Naive thymus-derived CD8-positive, alpha-beta T cell (primary cell): ENCODE results near the gene TLDC2. TPM values are rescaled to one million over a fixed set of nuclear protein-coding genes. Genes with fewer than 3 reads are reported as not detected.

Experiments used
- ATAC-seq, 2 donors: fragments of 150-1000 bp; cut with Tn5 transposase in 1 of 2; sonication (Bioruptor Pico), chemical (Tn5 transposase) in 1 of 2; 1 replicate in 1 of 2; 2 replicates in 1 of 2; pipeline ENCODE4 v1.10.0; 2021; ENCODE audit warnings: mild to moderate bottlenecking in 2 of 2, moderate library complexity in 2 of 2
- POLR2A ChIA-PET: fragments of 350-600 bp; sonication (Branson Sonifier 250); formaldehyde crosslinking; loops from one replicate; lab custom pipeline; 2021; ENCODE audit warnings: antibody characterized with exemption; lab: Charles Lee
- DNase-seq, 10 donors: peaks; one replicate each; pipeline versions ENCODE4 v3.0.0 to v3.0.0-alpha.2; 2020 to 2022
- H3K27ac Mint-ChIP-seq, 10 donors: one replicate each; pipeline ENCODE4 v1.8.0; 2020 to 2022; ENCODE audit warnings: mild to moderate bottlenecking in 10 of 10, mixed read lengths in 10 of 10, moderate library complexity in 4 of 10, inconsistent platforms in 1 of 10
- H3K27me3 Mint-ChIP-seq, 5 donors: one replicate each; pipeline ENCODE4 v1.8.0; 2021 to 2022; ENCODE audit warnings: mixed read lengths in 5 of 5
- H3K36me3 Mint-ChIP-seq, 3 donors: one replicate each; pipeline ENCODE4 v1.8.0; 2020 to 2022; ENCODE audit warnings: mixed read lengths in 3 of 3, mild to moderate bottlenecking in 2 of 3, inconsistent platforms in 1 of 3
- H3K4me1 Mint-ChIP-seq, 4 donors: one replicate each; pipeline ENCODE4 v1.8.0; 2021 to 2022; ENCODE audit warnings: mixed read lengths in 4 of 4
- H3K4me3 Mint-ChIP-seq, 10 donors: one replicate each; pipeline ENCODE4 v1.8.0; 2020 to 2022; ENCODE audit warnings: mild to moderate bottlenecking in 10 of 10, mixed read lengths in 10 of 10, moderate library complexity in 6 of 10, inconsistent platforms in 1 of 10
- H3K9me3 Mint-ChIP-seq, 9 donors: one replicate each; pipeline ENCODE4 v1.8.0; 2020 to 2022; ENCODE audit warnings: mixed read lengths in 9 of 9, mild to moderate bottlenecking in 3 of 9, inconsistent platforms in 1 of 9, moderate library complexity in 1 of 9
- polyA plus RNA-seq, 3 donors: library from polyadenylated mRNA; unstranded; fragments of 300-500 nt; fragmentation: Illumina TruSeq; gene quantifications; one replicate each; pipeline ENCODE4 v1.2.3, GENCODE V29; 2021
- total RNA-seq, 8 experiments: library from RNA in 2 of 8; stranded (reverse) in 2 of 8; gene quantifications; one replicate each; pipeline ENCODE4 v1.2.3 and lab custom pipeline; 2021 to 2026

TLDC2 gene
- total and polyA plus RNA-seq, 5 experiments from 2014 or later, result 0.17 to 0.23 (median 0.20) TPM; not detected in 2

GRCh38 chr20:36878941-36879340 is 3.0 kb downstream of the TLDC2 start:
- H3K4me1 Mint-ChIP-seq, result peaks cover 0 to 8% (median 1%) of the 10 kb centered on the region in 4 donors
- peaks cover 0 to 3% (median 0%) of the 10 kb centered on the region in 3 donors for H3K36me3 Mint-ChIP-seq

GRCh38 chr20:36880741-36881250 is 4.9 kb downstream of the TLDC2 start:
- no peak for DNase-seq
- no peak for ATAC-seq
- H3K27me3 Mint-ChIP-seq, result no peaks in the 10 kb centered on the region
- H3K9me3 Mint-ChIP-seq, result no peaks in the 10 kb centered on the region
- peaks cover 2 to 6% (median 4%) of the 10 kb centered on the region in 4 donors for H3K4me1 Mint-ChIP-seq
- H3K4me3 Mint-ChIP-seq, result no peak overlapping the region
- peaks cover 0 to 2% (median 0%) of the 10 kb centered on the region in 3 donors for H3K36me3 Mint-ChIP-seq
- no peak overlapping the region for H3K27ac Mint-ChIP-seq
- POLR2A ChIA-PET, result interaction anchor here (0.6 kb wide), 1 partner anchor 41 kb away, joined by 4 read pairs; no protein-coding TSS in a partner anchor

More at GRCh38 chr20:36878941-36879340, 3.0 kb downstream of the TLDC2 start:
- Mint-ChIP-seq H3K9me3 (no peaks in the 10 kb centered on the region), H3K27me3 (no peaks in the 10 kb centered on the region), H3K4me3 (no peak overlapping the region), H3K27ac (no peak overlapping the region)
- ATAC-seq (no peak), DNase-seq (no peak)
- POLR2A ChIA-PET, result no interaction called here

GRCh38 chr20:36881331-36881730 is 5.4 kb downstream of the TLDC2 start:
- no peaks in the 10 kb centered on the region for H3K9me3 Mint-ChIP-seq
- H3K4me3 Mint-ChIP-seq, result no peak overlapping the region
- DNase-seq (no peak), ATAC-seq (no peak)
- H3K36me3 Mint-ChIP-seq, result peaks cover 0 to 2% (median 0%) of the 10 kb centered on the region in 3 donors
- H3K4me1 Mint-ChIP-seq, result peaks cover 3 to 9% (median 4%) of the 10 kb centered on the region in 4 donors
- H3K27ac Mint-ChIP-seq, result no peak overlapping the region
- no peaks in the 10 kb centered on the region for H3K27me3 Mint-ChIP-seq
- POLR2A ChIA-PET, result interaction anchor here (0.6 kb wide), 1 partner anchor 41 kb away, joined by 4 read pairs; no protein-coding TSS in a partner anchor

- peaks cover 0 to 2% (median 0%) of the 10 kb centered on the region in 3 donors for H3K36me3 Mint-ChIP-seq
- no peak overlapping the region for H3K27ac Mint-ChIP-seq
- ATAC-seq (no peak), DNase-seq (no peak)
- H3K27me3 Mint-ChIP-seq, result no peaks in the 10 kb centered on the region
- peaks cover 7 to 15% (median 9%) of the 10 kb centered on the region in 4 donors for H3K4me1 Mint-ChIP-seq
- no peak overlapping the region for H3K4me3 Mint-ChIP-seq
- no peaks in the 10 kb centered on the region for H3K9me3 Mint-ChIP-seq
- POLR2A ChIA-PET, result interaction anchor here (0.7 kb wide), 1 partner anchor 11 kb away, joined by 3 read pairs; no protein-coding TSS in a partner anchor
Measured at GRCh38 chr20:36881888-36882287, 6.0 kb downstream of the TLDC2 start.

- H3K27ac Mint-ChIP-seq, result peak overlapping the region in 6 of 10 donors; percentile 8 to 56 (median 40)
- H3K4me3 Mint-ChIP-seq, result no peak overlapping the region
- no peaks in the 10 kb centered on the region for H3K27me3 Mint-ChIP-seq
- ATAC-seq (no peak), DNase-seq (no peak)
- H3K4me1 Mint-ChIP-seq, result peaks cover 9 to 22% (median 16%) of the 10 kb centered on the region in 4 donors
- no peaks in the 10 kb centered on the region for H3K9me3 Mint-ChIP-seq
- POLR2A ChIA-PET, result interaction anchor here (0.8 kb wide), 1 partner anchor 480 kb away, joined by 4 read pairs; no protein-coding TSS in a partner anchor
- H3K36me3 Mint-ChIP-seq, result peaks cover 0 to 2% (median 0%) of the 10 kb centered on the region in 3 donors
Measured at GRCh38 chr20:36883977-36884535, 8.1 kb downstream of the TLDC2 start.

GRCh38 chr20:36885356-36885755 is 9.4 kb downstream of the TLDC2 start:
- no peak overlapping the region for H3K4me3 Mint-ChIP-seq
- POLR2A ChIA-PET, result interaction anchor here (0.7 kb wide), 1 partner anchor 237 kb away, joined by 4 read pairs; no protein-coding TSS in a partner anchor

GRCh38 chr20:36886859-36887751 is 11.2 kb downstream of the TLDC2 start:
- POLR2A ChIA-PET, result interaction anchor here (0.5 kb wide), 1 partner anchor 60 kb away, joined by 4 read pairs; no protein-coding TSS in a partner anchor
- peak overlapping the region in 6 of 10 donors; percentile 18 to 73 (median 41) for H3K4me3 Mint-ChIP-seq
- ATAC-seq (peak; percentile 85 to 87), DNase-seq (peak; percentile 63 to 86 (median 77))
- H3K4me1 Mint-ChIP-seq, result peaks cover 9 to 28% (median 17%) of the 10 kb centered on the region in 4 donors
- H3K36me3 Mint-ChIP-seq, result peaks cover 2 to 33% (median 4%) of the 10 kb centered on the region in 3 donors
- no peaks in the 10 kb centered on the region for H3K9me3 Mint-ChIP-seq
- H3K27me3 Mint-ChIP-seq, result no peaks in the 10 kb centered on the region
- peak overlapping the region; percentile 53 to 91 (median 88) for H3K27ac Mint-ChIP-seq

More at GRCh38 chr20:36885356-36885755, 9.4 kb downstream of the TLDC2 start:
- peaks cover 0 to 15% (median 4%) of the 10 kb centered on the region in 3 donors for H3K36me3 Mint-ChIP-seq
- peak overlapping the region in 4 of 10 donors; percentile 19 to 62 (median 36) for H3K27ac Mint-ChIP-seq
- H3K9me3 Mint-ChIP-seq, result no peaks in the 10 kb centered on the region
- no peak for DNase-seq
- ATAC-seq, result no peak
- peaks cover 9 to 22% (median 16%) of the 10 kb centered on the region in 4 donors for H3K4me1 Mint-ChIP-seq
- no peaks in the 10 kb centered on the region for H3K27me3 Mint-ChIP-seq

- DNase-seq, result no peak
- POLR2A ChIA-PET, result interaction anchor here (0.5 to 0.6 kb wide), 2 partner anchors 51 to 59 kb away, joined by 3 to 4 read pairs; no protein-coding TSS in a partner anchor
Measured at GRCh38 chr20:36887752-36888090, 11.8 kb downstream of the TLDC2 start.

GRCh38 chr20:36888880-36889516 is 13.1 kb downstream of the TLDC2 start:
- H3K4me3 Mint-ChIP-seq, result no peak overlapping the region
- H3K27me3 Mint-ChIP-seq, result no peaks in the 10 kb centered on the region
- peak in 1 of 2 donors; percentile 8 for ATAC-seq
- H3K9me3 Mint-ChIP-seq, result no peaks in the 10 kb centered on the region
- POLR2A ChIA-PET, result interaction anchor here (0.8 to 0.9 kb wide), 2 partner anchors 32 to 156 kb away, joined by 4 to 6 read pairs; no protein-coding TSS in a partner anchor
- DNase-seq, result peak in 1 of 10 donors; percentile 26
- peak overlapping the region in 3 of 10 donors; percentile 10 to 88 (median 69) for H3K27ac Mint-ChIP-seq
- peaks cover 7 to 30% (median 17%) of the 10 kb centered on the region in 4 donors for H3K4me1 Mint-ChIP-seq
- peaks cover 4 to 50% (median 8%) of the 10 kb centered on the region in 3 donors for H3K36me3 Mint-ChIP-seq

More at GRCh38 chr20:36887752-36888090, 11.8 kb downstream of the TLDC2 start:
- Mint-ChIP-seq H3K4me1 (peaks cover 9 to 30% (median 17%) of the 10 kb centered on the region in 4 donors), H3K27me3 (no peaks in the 10 kb centered on the region), H3K9me3 (no peaks in the 10 kb centered on the region), H3K36me3 (peaks cover 4 to 39% (median 4%) of the 10 kb centered on the region in 3 donors), H3K4me3 (peak overlapping the region in 2 of 10 donors; percentile 16 to 20), H3K27ac (peak overlapping the region; percentile 53 to 91 (median 84))
- ATAC-seq, result peak in 1 of 2 donors; percentile 8

- H3K36me3 Mint-ChIP-seq, result peaks cover 12 to 62% (median 12%) of the 10 kb centered on the region in 3 donors
- ATAC-seq (no peak), DNase-seq (no peak)
- no peaks in the 10 kb centered on the region for H3K9me3 Mint-ChIP-seq
- peak overlapping the region in 1 of 10 donors; percentile 20 for H3K4me3 Mint-ChIP-seq
- POLR2A ChIA-PET, result no interaction called here
- H3K27ac Mint-ChIP-seq, result peak overlapping the region in 5 of 10 donors; percentile 10 to 73 (median 46)
- H3K4me1 Mint-ChIP-seq, result peaks cover 7 to 37% (median 19%) of the 10 kb centered on the region in 4 donors
- H3K27me3 Mint-ChIP-seq, result no peaks in the 10 kb centered on the region
Measured at GRCh38 chr20:36890586-36890985, 14.6 kb downstream of the TLDC2 start.

- Mint-ChIP-seq H3K4me3 (no peak overlapping the region), H3K27me3 (no peaks in the 10 kb centered on the region), H3K36me3 (peaks cover 12 to 67% (median 14%) of the 10 kb centered on the region in 3 donors), H3K9me3 (no peaks in the 10 kb centered on the region), H3K27ac (peak overlapping the region in 6 of 10 donors; percentile 46 to 80 (median 60)), H3K4me1 (peaks cover 7 to 34% (median 19%) of the 10 kb centered on the region in 4 donors)
- ATAC-seq (no peak), DNase-seq (no peak)
- POLR2A ChIA-PET, result no interaction called here
Measured at GRCh38 chr20:36891211-36891610, 15.3 kb downstream of the TLDC2 start.
